ENCODE results near the gene IGFBP5.

The IGFBP5 gene

DNA sequence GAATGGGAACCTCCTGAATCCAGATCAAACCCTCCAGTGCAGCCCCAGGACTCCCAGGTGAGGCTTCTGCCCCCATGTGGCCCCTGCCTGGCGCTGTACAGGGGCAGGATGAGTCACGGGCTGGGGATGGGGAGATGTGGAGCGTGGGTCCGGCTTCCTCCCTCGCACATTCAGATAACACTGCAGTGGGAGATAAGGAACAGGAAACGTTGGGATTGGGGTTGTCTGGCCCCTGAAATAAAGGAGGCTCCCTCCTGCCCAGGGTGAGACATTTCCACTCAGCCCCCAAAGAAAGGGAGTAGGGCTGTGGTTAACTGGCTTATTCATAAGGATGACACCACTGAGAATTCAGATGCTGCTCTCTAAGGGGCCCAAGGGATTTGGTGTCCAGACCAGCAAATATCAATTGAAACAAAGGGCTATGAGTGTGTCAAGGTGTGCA lies 30.7 kb downstream of the IGFBP5 start:
- DNase-seq (ENCODE audit: low read depth) = no peak

DNA sequence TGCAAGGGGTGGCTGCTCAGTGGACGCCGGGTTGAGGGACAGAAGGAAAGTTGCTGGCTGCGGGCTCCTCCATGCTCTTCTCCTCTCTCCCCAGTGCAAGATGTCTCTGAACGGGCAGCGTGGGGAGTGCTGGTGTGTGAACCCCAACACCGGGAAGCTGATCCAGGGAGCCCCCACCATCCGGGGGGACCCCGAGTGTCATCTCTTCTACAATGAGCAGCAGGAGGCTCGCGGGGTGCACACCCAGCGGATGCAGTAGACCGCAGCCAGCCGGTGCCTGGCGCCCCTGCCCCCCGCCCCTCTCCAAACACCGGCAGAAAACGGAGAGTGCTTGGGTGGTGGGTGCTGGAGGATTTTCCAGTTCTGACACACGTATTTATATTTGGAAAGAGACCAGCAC lies 31.5 kb downstream of the IGFBP5 start:
- no peak for DNase-seq (ENCODE audit: low read depth)

DNA sequence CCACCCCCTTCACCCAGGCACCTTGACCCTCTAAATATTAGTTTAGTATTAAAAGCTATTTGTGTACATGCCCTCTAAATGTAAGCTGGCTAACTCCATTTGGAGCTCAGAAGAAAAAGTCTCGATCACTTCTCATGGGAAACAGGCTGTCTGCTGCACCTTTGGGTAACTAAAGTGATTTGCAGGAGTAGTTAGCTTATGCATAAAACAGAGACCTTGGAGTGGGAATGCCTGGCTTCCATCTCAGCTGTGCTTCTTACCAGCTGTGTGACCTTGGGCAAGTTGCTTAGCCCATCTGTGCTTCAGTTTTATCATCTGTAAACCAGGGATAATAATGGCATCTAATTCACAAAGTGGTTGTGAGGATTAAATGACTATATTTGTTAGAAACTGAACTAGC lies 32.2 kb downstream of the IGFBP5 start:
- no peak for DNase-seq (ENCODE audit: low read depth)

DNA sequence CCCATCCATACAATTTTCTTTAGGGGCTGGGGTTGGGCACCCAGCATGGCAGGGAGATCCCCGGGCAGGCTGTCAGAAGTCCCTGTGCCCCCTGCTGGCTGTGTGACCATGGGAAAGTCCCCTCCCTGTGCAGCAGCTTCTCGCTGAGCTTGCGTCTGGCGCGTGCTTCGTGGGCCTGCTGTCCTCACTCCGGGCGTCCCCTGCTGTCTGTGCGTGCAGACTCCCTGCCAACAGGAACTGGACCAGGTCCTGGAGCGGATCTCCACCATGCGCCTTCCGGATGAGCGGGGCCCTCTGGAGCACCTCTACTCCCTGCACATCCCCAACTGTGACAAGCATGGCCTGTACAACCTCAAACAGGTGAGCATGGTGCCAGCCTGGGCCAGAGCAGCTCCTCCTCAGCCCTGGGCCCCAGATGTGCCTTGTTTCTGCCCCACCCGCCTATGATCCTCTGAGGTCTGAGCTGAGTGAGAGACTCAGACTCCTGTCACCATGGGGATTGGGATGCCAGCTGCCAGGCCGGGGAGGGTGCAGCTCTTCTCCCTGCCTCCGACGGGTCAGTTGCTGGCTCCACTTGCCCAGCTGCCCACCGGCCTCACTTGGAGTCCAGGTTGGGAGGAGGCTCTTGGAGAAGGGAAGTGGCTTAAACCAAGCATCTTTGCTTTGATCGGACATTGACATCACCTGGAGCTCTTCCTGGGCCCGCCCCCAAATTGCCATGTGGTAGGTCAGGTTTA lies 33.5 kb downstream of the IGFBP5 start:
- DNase-seq (ENCODE audit: low read depth) = no peak

GRCh38 chr2:216661051-216661450 lies 34.3 kb downstream of the IGFBP5 start:
- no peak for DNase-seq (ENCODE audit: low read depth)

GRCh38 chr2:216660496-216660895 lies 34.9 kb downstream of the IGFBP5 start:
- DNase-seq (ENCODE audit: low read depth) = no peak

GRCh38 chr2:216659276-216659675 lies 36.1 kb downstream of the IGFBP5 start:
- DNase-seq (ENCODE audit: low read depth) = no peak

GRCh38 chr2:216658757-216659156 lies 36.6 kb downstream of the IGFBP5 start:
- DNase-seq (ENCODE audit: low read depth) = no peak

GRCh38 chr2:216657980-216658379 lies 37.4 kb downstream of the IGFBP5 start:
- DNase-seq (ENCODE audit: low read depth) = no peak

DNA sequence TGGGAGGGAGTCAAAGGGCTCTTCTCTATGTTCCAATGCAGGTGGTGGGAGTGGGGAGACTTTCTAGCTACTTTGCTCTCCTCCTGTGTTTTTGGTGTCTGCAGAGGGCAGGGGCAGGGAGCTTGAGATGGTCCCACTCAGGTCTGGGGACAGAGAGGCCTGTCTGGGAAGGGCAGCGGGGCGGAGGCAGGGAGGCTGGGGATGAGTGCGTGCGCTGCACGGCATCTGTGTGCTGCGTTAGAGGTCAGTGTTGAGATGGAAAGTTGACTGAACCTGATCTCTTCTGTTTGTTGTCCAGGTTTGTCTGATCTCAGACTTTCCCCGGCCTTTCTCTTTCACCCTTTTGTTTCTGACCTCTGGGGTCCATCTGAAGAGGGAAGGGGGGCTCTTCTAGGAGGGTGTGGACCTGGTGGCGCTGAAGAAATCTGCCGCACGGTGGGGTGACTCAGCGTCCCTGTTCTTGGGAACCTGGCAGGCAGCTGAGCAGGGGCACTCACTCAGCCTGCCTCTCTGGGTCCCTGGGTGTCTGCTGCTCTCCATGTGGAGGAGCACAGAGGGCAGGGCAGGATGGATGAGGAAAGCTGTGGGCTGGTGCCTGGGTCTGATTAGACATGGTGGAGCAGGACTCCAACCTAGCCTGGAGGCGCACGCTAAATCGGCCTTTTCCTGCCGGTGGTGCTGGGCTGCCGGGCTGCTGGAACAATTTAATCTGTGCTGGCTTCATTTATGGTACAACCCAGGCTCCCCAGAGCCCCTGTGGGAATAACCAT lies 38.1 kb downstream of the IGFBP5 start:
- DNase-seq (ENCODE audit: low read depth) = no peak

GRCh38 chr2:216654528-216655052 lies 40.8 kb downstream of the IGFBP5 start:
- no peak for DNase-seq (ENCODE audit: low read depth)

- no peak for DNase-seq (ENCODE audit: low read depth)
These were observed 41.4 kb downstream of the IGFBP5 start for GRCh38 chr2:216653931-216654365.

DNA sequence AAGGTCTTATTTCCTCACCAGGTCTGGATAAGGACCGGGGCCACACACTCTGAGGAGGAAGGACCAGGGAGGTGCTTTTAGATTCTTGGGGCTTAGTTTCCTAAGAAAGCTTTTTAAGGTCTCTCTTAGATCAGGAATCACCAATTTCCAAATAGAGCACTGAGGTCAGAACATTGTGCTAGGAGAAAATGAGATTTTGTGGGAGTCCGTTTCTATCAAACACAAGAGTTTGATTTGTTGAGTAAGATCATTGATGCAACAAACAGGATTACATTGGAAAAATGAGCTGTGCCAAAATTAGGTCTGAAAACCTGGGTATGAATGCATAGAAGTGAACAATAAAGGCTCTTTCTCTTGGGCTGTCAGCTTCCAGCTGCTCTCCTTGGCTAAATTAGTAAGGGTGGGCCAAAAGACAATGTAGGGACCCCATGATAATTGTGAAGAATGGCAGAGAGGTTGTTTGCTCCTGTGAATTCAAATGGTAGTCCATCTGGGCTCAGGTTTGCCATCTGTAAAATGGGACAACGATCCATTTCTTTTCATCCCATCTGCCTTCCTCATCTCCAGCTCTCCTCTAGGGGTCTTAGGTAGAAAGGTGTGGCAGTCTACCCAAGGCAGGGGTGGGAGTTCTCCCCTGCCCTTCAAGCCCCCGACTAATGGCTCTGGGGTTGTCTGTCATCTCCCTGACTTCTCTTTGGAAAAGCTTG lies 42.1 kb downstream of the IGFBP5 start:
- DNase-seq (ENCODE audit: low read depth) = no peak

GRCh38 chr2:216652566-216652965 lies 42.8 kb downstream of the IGFBP5 start:
- DNase-seq (ENCODE audit: low read depth) = no peak

DNA sequence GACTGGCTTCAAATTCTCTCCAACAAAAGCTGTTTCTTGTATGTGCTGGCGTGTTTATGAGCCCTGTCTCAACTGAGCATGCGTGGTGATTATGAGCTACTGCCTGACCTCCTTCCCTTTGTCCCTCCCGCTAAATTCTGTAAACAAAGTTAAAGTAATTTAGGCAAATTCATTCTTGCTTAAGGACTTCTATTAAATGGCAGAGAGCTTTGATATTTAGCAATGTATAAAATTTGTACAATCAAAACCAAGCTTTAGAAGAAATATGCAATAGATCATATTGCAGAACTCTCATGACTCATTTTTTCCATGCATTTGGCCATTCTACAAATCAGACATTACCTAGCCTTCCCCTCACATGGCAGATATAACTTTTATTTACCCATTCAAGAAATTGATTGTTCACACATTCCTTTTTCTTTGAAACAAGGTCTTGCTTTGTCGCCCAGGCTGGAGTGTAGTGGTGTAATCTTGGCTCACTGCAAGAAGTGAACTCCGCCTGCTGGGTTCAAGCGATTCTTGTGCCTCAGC lies 43.9 kb downstream of the IGFBP5 start:
- no peak for DNase-seq (ENCODE audit: low read depth)

GRCh38 chr2:216650626-216651257 lies 44.6 kb downstream of the IGFBP5 start:
- no peak for DNase-seq (ENCODE audit: low read depth)

DNA sequence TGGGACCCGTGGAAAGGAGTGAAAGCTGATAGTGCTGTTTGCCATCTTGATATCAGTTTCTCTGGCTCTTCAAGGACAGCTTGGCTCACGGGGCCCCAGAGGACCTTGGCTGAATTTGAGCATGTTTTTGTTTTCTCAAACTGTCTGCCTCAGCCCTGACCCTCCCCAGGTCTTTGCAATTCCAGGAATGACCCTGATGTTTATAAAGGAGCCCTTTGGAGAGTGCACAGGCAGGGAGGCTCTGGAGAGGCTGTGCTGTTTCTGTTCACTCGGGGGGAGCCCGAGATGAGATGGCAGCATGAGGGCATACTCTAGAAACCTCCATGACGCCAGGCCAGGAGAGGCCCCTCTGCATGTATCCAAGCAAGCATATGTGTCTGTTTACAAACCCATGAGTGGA lies 45.8 kb downstream of the IGFBP5 start:
- DNase-seq (ENCODE audit: low read depth) = no peak

DNA sequence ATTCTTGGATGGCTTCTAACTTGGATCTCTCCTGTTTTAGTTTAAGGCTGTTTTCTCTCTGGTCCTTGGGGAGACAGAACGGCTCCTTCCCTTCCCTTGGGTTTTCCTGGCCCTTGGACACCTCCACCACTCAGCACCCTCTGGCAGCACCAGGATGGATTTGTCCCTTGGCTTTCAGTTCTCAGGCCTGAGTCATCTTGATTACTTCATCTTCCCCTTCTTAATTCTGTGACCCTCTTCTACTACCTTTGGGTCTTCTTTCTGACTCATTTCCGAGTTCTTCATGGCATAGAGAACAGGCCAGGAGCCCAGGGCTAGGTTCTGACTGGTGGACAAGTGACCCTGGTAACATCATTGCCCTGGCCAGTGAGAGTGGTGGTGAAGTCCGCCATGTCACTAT lies 47.2 kb downstream of the IGFBP5 start:
- DNase-seq (ENCODE audit: low read depth) = no peak

GRCh38 chr2:216646116-216646515 lies 49.2 kb downstream of the IGFBP5 start:
- no peak for DNase-seq (ENCODE audit: low read depth)

GRCh38 chr2:216645636-216645950 lies 49.8 kb downstream of the IGFBP5 start:
- no peak for DNase-seq (ENCODE audit: low read depth)

DNA sequence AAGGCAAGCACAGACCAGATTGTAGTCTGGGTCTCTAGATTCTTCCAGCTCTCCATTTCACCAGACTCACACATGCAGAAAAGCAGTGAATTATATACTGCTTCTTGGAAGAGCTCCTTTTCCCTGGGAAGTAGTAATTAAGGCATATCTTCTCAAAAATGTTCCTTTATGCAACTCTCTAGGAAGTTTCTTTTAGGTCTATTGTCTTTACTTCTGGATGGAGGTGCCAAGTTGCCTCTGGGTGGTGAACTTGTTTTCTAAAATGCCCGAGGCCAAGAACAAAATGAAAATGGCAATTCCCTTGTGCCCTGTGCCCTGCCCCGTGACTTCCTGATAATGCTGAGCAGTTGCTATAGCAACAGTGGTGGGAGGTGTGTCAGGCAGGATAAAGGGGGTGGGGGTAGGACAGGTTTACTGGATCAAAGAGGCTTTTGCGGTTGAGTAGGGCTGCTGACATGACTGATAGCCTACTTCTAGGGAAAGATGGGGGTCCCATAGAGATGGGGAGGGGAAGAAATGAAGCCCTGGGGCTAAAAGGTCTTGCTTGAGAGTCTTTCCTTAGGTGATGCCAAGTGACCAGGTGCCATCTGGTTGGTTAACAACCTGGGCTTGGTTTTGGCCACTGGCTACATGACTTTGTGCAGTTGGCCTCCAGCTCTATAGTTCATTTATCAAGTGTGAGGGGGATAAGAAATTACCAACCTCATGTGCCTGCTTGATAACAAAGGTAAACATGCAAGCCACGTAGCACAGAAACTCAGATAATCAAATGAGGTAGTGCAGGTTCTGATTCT lies 50.3 kb downstream of the IGFBP5 start:
- DNase-seq (ENCODE audit: low read depth) = no peak

Data from stimulated activated CD8-positive, alpha-beta memory T cell treated with anti-CD3 and anti-CD28 coated beads, Interleukin-12 subunit alpha, Interleukin-12 subunit beta, amount 100 ng/mL, for 1 hour (primary cell).